LNCAP (cell line): ENCODE results near the gene KCTD5.

ENCODE experiments used
- CTCF ChIP-seq: fragments of 450-650 bp; IDR thresholded peaks from 2 replicates; pipeline ENCODE4 v1.5.1; 2017; ENCODE audit warnings: mild to moderate bottlenecking

KCTD5 gene

GRCh38 chr16:2707368-2708289 lies 25.3 kb downstream of the KCTD5 start:
- TF ChIP-seq CTCF, result no peak

- TF ChIP-seq CTCF, result no peak
Measured at GRCh38 chr16:2708290-2708639, 25.9 kb downstream of the KCTD5 start.

- TF ChIP-seq CTCF, result no peak
Measured at GRCh38 chr16:2708955-2709587, 26.7 kb downstream of the KCTD5 start.

- TF ChIP-seq CTCF, result no peak
Measured at GRCh38 chr16:2709588-2709984, 27.3 kb downstream of the KCTD5 start.

GRCh38 chr16:2710021-2710710 lies 27.8 kb downstream of the KCTD5 start:
- TF ChIP-seq CTCF, result no peak

GRCh38 chr16:2710711-2711231 lies 28.4 kb downstream of the KCTD5 start:
- no peak for TF ChIP-seq CTCF

- no peak for TF ChIP-seq CTCF
Measured at GRCh38 chr16:2711370-2712062, 29.2 kb downstream of the KCTD5 start.
